GM19372 (cell line): ENCODE results near the gene PIP4K2A.
"Not testable (repeated sequence)": the region's sequence is repeated elsewhere in the genome, so short reads cannot be mapped to it uniquely, and the experiment has no call there.

Source experiments
- ATAC-seq: cut with Tn5 transposase; IDR thresholded peaks from one replicate; pipeline ENCODE4 v1.9.1; 2021; ENCODE audit warnings: mild to moderate bottlenecking, low read depth, moderate library complexity; ENCODE audit not compliant: unreplicated experiment

PIP4K2A gene

DNA sequence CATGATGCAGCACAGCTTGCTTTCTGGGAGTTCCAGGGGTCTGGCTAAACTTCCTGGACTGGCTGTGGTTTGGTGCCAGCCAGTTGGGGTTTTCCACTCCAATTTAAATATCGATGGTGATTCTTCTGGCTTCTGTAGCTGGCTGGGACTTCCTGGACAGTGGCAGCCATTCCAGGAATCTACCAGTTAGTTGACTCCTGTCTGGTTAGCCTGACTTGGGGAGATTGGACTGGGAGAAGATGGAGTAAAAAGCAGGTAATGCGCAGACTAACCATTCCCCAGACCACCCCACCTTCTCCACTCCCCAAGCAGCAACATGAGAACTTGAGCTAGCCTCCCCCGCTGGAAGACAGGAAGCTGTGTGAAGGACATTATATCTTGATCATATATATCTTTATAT lies 6.3 kb upstream of the PIP4K2A start:
- no peak for ATAC-seq

DNA sequence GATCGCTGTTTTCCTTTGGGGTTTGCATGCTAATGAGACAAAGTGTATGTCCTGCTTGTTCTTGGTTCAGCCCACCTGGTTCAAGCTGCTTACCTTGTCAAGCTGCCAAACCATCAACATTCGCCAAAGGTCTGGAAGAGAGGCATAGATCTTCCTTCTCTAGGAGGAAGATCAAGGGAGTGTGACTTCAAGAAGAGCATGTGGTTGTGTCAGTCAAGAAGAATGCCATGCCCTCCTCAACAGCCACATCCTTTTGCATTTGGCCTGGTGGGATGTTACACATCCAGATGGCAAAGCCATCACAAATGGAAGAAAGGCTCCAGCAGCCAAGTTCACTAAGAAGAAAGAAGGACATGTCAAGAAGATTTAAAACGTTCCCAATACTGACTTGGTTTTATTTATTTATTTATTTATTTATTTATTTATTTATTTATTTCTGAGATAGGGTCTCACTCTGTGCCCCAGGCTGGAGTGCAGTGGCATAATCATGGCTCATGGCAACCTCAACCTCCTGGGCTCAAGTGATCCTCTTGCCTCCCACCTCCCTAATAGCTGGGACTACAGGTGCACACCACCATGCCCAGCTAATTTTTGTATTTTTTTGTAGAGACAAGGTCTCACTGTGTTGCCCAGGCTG lies 5.1 kb upstream of the PIP4K2A start:
- no peak for ATAC-seq

DNA sequence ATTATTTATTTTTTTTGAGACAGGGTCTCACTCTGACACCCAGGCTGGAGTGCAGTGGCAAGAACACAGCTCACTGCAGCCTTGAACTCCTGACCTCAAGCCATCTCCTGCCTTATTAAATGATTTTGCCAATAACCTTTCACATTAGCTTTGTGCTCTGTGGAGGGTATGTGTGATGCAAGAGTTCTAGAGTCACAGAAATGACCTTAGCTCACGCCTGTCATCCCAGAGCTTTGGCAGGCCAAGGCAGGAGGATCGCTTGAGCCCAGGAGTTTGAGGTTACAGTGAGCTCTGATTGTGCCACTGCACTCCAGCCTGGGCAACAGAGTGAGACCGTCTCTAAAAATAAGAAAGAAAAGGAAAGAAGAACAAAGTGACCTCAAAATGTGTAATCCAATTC lies 4.3 kb upstream of the PIP4K2A start:
- ATAC-seq, result not testable (repeated sequence)

DNA sequence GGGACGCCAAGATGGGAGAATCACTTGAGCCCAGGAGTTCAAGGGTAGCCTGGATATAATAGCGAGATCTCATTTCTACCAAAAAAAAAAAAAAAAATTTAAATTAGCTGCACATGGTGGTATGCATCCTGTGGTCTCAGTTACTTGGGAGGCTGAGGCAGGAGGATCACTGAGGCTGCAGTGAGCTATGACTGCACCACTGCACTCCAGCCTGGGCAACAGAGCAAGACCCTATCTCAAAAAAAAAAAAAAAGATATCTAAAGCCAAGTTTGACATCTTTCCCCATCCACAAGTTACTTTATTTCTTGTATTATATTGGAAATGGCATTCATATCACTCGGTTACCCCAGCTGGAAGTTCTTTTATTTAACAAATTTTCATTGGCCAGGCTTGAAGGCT lies 3.4 kb upstream of the PIP4K2A start:
- ATAC-seq, result no peak

DNA sequence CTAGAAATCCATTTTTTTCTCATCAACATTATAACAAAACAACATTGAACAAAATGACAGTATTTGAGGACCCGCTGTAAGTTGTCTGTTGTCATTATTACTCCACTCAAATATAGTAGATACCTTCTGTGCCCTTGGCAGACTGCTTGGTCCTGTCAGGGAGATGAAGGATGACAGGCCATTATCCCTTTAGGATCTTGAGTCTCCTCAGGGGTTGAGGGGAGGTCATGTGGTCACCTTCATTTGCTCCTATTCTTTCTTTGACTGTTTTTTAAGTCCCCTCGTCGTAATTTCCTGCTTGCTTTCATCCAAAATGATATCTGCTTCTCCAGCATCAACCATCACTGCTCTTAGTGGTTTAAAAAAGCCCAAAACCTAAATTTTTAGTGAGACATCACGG lies 2.6 kb upstream of the PIP4K2A start:
- ATAC-seq, result no peak

DNA sequence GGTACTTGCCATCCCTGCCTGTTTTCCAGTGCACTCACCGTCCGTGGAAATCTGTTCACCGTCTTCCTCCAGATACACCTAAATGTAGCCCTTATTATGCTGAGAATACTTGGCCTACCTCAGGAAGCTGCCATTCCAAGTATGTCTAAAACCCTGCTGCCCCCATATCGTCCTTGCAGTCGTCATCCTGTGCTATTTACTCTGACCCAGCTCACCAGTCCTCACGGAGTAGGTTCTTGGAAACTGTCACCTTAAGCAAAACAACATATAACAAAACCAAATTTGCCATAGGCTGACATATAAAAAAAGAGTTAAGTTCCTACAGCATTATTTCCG lies 880 bp upstream of the PIP4K2A start:
- no peak for ATAC-seq

DNA sequence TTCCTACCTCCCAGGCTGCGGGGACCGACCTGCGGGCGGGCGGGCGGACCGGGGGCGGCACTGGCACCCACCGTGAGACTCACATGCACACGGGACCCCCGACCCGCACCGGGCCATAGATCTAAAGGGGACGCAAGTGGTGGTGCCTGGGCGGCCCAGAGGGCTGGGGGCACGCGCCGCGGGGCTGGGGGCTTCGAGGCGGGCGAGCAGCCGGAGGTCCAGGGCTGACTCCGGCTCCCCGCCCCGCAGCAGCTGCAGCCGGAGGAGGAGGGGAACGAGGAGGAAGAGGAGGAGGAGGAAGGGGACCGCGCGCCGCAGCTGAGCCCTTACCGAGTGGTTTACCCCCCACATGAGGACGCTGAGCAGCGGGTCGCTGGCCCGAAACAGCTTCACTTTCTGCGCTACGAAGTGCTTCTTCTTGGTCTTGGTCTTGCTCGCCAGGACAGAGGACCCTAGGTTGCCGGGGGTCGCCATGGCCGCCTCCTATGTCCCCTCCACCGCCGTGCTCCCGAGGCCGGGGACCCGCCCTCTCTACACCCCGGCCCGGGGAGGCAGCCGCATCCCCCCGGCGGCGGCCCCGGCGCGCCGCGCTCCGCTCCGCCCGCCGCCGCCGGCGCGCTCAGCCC lies 412 bp downstream of the PIP4K2A start:
- ATAC-seq, result peak; percentile 23

DNA sequence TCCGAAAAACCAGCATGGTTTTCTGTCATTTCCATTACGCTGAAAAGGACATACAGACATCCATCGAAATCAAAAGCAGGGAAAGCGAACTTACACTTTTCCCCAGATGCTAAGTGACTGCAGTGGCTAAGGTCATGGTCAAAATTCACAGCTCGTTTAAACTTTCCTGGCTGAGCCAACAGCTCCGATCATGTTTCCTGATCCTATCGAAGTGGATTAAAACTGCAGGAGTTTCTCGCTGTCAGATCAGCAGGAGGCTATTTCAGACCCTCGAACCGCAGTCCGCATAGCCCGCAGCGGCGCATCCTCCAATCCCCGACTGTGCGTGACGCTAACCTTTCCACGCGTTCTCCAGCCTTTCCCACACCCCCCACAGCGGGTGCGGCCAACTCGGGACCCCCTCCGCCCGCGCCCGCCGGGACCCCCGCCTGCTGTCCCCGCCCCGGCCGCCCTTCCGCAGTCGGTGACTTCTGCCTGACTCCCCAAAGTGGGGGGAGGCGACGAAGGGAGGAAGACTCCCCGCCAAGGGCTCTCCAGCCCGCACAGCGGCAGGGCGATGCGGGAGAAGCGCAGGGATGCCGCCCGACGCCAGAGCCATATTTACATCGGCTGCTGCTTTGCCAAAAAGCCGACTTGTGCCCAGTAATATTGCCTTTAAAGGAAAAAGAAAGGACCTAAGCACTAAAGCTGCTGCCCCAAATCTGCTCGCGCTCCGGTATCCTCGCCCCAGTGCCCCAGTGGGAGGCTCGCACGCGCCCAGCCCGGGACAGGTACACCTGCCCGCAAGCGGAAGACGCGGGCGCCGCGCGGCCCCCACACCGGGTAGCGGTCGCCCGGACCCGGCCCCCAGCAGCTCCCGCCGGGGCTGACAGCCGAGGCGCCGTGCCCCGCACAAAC lies 1.2 kb downstream of the PIP4K2A start:
- ATAC-seq, result no peak

DNA sequence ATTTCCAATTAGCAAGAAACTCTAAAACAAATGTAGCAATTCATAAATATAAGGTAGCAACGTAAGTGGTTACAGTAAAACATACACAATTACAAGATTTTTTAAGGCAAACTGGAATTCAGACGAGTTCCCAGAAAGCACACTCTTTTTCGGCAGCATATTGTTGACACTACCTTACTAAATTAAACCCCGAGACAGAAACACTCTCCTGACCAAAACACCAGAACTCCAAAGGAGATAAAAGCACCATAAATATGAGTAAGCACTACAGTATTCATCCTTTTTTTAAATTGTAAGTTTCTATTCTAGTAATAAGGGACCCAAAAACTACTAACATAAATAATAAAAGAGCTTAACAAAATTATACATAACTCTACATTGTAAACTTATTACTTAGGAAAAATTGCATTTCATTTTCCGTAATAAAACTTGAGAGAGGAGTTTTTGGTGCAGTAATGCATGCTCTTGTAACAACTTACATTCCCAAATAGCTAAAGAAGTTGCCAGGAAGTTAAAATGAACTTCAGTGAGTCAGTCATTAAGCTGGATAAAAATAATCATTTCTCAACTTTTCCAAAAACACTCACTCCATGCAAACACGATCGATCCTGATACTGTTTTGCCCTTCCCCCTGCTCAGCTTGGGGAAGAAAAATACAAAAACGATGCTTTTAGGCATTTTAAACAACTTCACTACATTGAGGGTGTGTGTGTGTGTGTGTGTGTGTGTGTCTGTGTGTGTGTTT lies 2.0 kb downstream of the PIP4K2A start:
- no peak for ATAC-seq

DNA sequence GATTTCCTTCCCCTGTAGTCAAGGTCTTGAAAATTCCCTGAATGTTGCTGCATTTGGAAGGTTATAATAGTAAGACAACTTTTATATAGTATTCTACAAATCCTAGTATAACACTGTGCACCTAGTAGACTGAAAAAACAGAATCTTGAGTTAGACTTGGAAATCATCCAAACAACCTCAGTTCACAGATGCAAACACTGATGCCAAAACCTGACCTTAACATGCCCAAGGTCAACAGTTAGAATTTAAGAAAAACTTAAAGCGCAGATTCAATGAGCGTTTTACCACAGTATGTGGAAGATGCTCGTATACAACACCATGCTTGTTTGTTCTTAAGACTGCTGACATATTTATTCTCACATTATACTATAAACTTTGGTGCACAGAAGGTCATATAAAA lies 3.0 kb downstream of the PIP4K2A start:
- no peak for ATAC-seq

DNA sequence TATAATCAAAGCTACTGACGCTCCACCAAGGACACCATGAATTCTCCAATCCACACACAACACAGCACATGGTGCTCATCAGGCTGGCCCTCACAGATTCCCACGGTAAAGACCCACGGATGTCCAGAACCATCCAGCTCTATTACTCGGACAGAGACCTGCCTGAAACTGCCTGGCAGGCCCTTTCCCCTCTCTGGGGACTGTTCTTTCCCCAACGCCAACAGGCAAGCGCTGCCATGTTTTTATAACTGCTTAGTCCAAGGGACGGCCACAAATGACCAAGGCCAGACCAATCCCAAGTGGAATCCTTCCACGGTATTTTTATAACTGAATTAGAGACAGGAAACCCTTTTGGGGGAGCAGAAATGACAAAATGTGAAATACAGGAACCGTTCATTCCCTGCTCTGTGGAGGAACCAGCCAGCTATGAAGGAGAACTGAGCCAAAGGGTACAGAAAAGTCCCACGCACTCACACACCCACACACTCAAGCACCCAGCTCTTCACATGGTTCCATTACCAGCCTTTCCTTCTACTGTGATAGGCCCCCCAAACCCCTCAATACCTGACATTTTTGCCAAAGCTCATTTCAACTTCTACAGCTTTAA lies 4.1 kb downstream of the PIP4K2A start:
- no peak for ATAC-seq

DNA sequence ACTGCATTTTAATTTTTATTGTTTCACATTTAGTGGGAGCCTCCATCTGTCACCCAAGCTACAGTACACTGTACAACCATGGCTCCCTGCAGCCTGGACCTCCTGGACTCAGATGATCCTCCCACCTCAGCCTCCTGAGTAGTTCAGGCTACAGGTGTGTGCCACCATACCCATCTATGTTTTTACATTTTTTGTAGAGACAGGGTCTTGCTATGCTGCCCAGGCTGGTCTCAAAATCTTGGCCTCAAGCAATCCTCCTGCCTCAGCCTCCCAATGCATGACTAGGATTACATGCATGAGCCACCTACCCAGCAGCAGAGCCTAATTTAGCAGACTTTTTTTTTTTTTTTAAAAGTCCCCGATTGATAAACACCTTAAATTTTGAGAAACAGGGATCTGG lies 5.6 kb downstream of the PIP4K2A start:
- no peak for ATAC-seq

DNA sequence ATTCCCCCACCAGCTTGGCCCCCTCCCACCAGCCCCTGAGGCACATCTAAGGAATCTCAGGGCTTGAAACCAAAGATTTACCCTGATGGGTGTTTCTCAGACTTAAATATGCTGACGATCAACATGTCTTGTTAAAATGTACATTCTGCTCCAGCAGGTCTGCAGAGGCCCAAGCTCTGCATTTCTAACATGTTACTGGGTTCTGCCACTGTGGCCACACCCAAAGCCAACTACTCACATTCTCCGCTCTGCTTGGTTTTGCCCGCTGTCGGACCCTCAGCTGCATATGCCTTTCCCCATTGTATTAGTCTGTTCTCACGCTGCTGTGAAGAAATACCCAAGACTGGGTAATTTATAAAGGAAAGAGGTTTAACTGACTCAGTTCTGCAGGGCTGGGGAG lies 8.9 kb downstream of the PIP4K2A start:
- ATAC-seq, result no peak

DNA sequence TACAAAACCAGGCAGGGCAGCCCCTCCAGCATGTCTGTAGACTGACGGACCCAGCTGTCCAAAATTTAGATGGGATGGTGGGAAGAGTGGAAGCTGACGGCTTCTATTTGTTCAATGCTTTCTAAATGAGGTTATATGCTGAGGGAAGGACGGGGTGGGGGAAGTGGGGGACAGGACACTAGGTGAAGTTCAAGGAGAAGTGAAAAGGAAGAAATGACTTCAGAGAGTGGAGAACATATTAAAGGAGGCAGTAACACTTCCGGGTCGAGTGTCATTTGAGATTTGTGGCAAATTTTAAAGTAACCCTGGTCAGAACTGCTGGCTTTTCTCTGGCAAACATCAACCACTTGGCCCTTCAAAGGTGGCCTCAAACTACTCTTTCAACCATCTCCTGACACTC lies 9.4 kb downstream of the PIP4K2A start:
- no peak for ATAC-seq

DNA sequence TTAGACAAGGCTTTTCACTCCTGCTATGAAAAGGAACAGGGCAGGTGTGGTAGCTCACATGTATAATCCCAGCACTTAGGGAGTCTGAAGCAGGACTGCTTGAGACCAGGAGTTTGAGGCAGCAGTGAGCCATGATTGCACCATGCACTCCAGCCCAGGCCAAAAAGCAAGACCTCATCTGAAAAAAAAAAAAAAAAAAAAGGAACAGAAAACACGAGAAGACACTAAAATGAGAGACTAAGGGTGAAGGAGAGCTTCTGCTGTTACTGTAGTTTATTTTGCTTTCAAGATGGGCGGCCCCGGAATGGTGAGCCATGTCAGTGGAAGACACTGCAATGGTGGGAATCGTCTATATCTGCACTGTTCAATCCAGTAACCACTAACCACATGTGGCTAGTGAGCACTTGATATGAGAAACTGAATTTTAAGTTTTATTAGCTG lies 9.9 kb downstream of the PIP4K2A start:
- no peak for ATAC-seq

DNA sequence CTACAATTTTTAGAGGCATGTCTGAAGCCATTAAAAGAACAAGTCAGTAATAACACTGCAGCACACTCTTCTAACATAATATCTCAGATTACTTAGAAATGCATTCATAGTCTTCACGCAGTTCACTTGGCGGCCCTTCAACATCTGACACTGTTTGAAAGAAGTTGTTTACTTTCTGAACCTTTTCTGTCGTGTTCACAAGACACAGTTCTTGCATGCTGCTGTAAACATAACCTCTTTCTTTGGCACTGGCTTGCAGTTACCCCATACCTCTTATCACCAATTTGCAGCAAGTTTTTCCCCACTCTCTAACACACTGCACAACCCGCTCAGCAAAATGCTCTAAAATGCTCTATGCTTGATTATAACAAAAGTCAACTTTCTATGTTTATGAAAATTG lies 12.0 kb downstream of the PIP4K2A start:
- ATAC-seq, result no peak

DNA sequence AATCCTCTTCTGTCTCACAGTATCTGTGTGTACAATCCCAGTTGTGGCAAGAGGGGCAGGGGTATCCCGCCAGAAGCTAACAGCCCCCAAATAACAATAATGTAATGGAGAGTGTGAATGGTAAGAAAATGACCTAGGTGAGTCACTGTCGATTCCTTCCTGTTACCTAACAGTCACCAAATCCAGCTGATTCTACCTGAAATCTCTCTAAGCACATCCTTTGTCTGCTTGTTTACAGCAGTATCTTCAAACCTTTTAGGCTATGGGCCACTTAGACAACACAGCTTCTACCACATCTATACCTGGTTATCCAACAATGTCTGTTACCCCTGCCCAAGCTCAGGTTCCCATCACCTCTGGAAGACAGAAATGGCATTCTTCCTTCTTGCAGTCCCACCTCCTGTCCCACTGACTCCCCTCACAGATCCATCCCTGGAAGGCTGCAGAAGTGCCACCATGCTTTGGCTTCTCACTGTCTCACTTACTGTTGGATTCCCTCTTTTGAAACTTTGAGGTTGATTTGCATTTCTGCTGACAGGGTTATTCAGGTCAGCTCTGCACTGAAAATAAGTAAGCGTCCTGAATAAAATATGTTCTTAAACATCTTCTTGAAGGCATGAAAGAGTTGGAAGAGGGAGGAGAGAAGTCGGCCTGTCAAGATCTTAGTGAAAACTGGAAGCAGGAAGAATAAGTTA lies 13.1 kb downstream of the PIP4K2A start:
- no peak for ATAC-seq

DNA sequence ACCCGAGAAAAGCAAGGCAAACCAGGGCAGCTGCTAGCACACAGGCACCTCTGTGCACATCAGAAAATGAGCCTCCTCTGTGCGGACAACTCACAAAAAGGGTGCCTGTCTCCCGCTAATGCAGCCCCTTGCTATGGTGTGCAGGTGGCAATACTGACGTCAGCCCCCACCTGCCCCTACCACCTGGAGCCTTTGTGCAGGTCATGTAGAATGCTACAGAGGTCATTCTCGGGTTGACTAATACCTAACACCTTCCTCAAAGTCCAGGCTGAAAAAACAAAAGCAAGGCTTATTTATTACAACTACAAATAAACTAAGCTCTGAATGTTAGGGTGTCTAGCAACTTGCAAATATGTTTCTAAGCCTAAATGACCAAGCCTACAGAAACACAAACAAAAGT lies 13.9 kb downstream of the PIP4K2A start:
- no peak for ATAC-seq

DNA sequence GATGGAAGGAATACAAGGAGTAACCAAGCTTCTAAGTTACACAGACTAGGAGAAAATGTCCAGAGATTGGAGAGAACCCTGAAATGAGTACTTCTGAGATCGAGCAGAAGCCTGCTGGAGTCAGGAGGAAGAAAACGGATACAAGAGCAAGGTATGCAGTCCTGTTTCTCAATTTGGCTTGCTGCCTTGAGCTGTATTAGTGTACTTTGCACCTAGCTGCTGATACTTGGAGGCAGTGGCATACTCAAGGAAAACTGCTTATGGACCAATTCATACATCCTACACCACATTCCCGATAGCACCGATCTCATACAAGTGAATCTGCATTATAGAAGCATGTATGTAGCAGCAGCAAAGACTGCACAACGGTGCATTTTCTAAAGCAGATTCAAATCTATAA lies 14.4 kb downstream of the PIP4K2A start:
- ATAC-seq, result no peak

DNA sequence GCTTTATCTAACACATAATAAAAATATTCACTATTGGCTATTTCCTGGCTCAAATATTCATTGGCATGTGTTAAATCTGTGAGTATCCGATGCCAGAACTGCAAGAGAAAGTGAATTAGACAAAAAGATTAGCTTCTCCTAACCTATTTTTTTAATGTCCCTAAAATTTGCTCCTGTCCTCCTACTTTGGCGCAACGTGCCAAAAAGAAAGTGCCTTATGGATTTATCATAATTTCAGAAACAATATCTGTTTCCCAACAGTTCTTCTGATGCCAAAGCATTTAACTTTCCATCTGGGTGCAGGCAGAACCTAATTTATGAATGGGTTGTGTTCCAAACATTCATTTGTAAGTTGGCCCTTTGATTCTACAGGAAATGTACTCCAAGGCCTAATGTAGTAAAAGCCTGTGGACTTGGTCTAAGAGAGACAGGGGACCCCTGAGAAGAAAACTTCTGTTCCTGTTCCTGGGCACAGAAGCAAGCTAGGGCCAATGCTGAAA lies 15.4 kb downstream of the PIP4K2A start:
- ATAC-seq, result no peak
